Thyroid gland (tissue), 4 donors: Measurements from ENCODE around the gene GJC1.

Experiments
- CTCF ChIP-seq, 6 experiments: fragments of 200-600 bp in 3 of 6; fragments of 450-650 bp in 3 of 6; sonication (generic) in 3 of 6; IDR thresholded peaks; one replicate each; pipeline ENCODE4 v1.5.1; 2016 to 2019; ENCODE audit warnings: antibody characterized with exemption in 6 of 6, mild to moderate bottlenecking in 2 of 6, inconsistent platforms in 1 of 6, moderate library complexity in 1 of 6
- POLR2A ChIP-seq, 2 donors: fragments of 450-650 bp; IDR thresholded peaks; one replicate each; pipeline ENCODE4 v1.6.1; 2017; ENCODE audit warnings: antibody characterized with exemption in 2 of 2, mild to moderate bottlenecking in 2 of 2, moderate library complexity in 1 of 2

- TF ChIP-seq CTCF (IDR thresholded peaks at IDR 0.05) (no peak), POLR2A (IDR thresholded peaks at IDR 0.05) (no peak)
Measured at GRCh38 chr17:44758414-44759085, 71.5 kb downstream of the GJC1 start, which contains the start of gene ADAM11.
